ENCODE measurements around the gene KHDRBS1. TPM values are rescaled to one million over a fixed set of nuclear protein-coding genes. Genes with fewer than 3 reads are reported as not detected.

KHDRBS1 gene
- total RNA-seq: 128 and 131 TPM in 2 replicates
- long read RNA-seq, partial matches to known transcripts: 26 of 35 reads
- long read RNA-seq, other reads (novel, unspliced or antisense): 4 of 35 reads

- peak within 1 kb of the TSS; percentile 96 for H3K4me3 Mint-ChIP-seq (ENCODE audit: unreplicated experiment)
- peak; percentile 100 for DNase-seq (ENCODE audit: extremely low spot score, unreplicated experiment)
- no peaks in the 10 kb centered on the region for H3K9me3 Mint-ChIP-seq (ENCODE audit: unreplicated experiment)
- no peaks in the 10 kb centered on the region for H3K27me3 Mint-ChIP-seq (ENCODE audit: unreplicated experiment)
- TF ChIP-seq CTCF (IDR thresholded peaks at IDR 0.05): no peak
- no peaks in the 10 kb centered on the region for H3K36me3 Mint-ChIP-seq (ENCODE audit: unreplicated experiment)
- peak within 1 kb of the TSS; percentile 98 for H3K27ac Mint-ChIP-seq (ENCODE audit: unreplicated experiment)
- H3K4me1 Mint-ChIP-seq (ENCODE audit: unreplicated experiment): peaks cover 32% of the 10 kb centered on the region
Measured at GRCh38 chr1:32013386-32014198, at the start of gene KHDRBS1. Gene KHDRBS1 (plus strand): TSS chr1:32013868. CDS start chr1:32013996, 128 bp downstream.

- Mint-ChIP-seq H3K27ac (ENCODE audit: unreplicated experiment) (no peak overlapping the region), H3K36me3 (ENCODE audit: unreplicated experiment) (no peaks in the 10 kb centered on the region), H3K27me3 (ENCODE audit: unreplicated experiment) (peaks cover 4% of the 10 kb centered on the region), H3K4me3 (ENCODE audit: unreplicated experiment) (no peak overlapping the region), H3K9me3 (ENCODE audit: unreplicated experiment) (no peaks in the 10 kb centered on the region), H3K4me1 (ENCODE audit: unreplicated experiment) (no peaks in the 10 kb centered on the region)
- TF ChIP-seq CTCF (IDR thresholded peaks at IDR 0.05): no peak
- DNase-seq (ENCODE audit: extremely low spot score, unreplicated experiment): no peak
Measured at GRCh38 chr1:31970873-31971272, 42.8 kb upstream of the KHDRBS1 start.

GRCh38 chr1:31976401-31976800 lies 37.3 kb upstream of the KHDRBS1 start:
- H3K4me3 Mint-ChIP-seq (ENCODE audit: unreplicated experiment): no peak overlapping the region
- no peaks in the 10 kb centered on the region for H3K36me3 Mint-ChIP-seq (ENCODE audit: unreplicated experiment)
- no peak for DNase-seq (ENCODE audit: extremely low spot score, unreplicated experiment)
- no peaks in the 10 kb centered on the region for H3K9me3 Mint-ChIP-seq (ENCODE audit: unreplicated experiment)
- TF ChIP-seq CTCF (IDR thresholded peaks at IDR 0.05): no peak
- H3K27me3 Mint-ChIP-seq (ENCODE audit: unreplicated experiment): no peaks in the 10 kb centered on the region
- peaks cover 23% of the 10 kb centered on the region for H3K4me1 Mint-ChIP-seq (ENCODE audit: unreplicated experiment)
- no peak overlapping the region for H3K27ac Mint-ChIP-seq (ENCODE audit: unreplicated experiment)

- TF ChIP-seq CTCF (IDR thresholded peaks at IDR 0.05): peak; percentile 54
- H3K36me3 Mint-ChIP-seq (ENCODE audit: unreplicated experiment): no peaks in the 10 kb centered on the region
- no peak for DNase-seq (ENCODE audit: extremely low spot score, unreplicated experiment)
- no peak overlapping the region for H3K4me3 Mint-ChIP-seq (ENCODE audit: unreplicated experiment)
- peaks cover 28% of the 10 kb centered on the region for H3K4me1 Mint-ChIP-seq (ENCODE audit: unreplicated experiment)
- no peaks in the 10 kb centered on the region for H3K9me3 Mint-ChIP-seq (ENCODE audit: unreplicated experiment)
- H3K27me3 Mint-ChIP-seq (ENCODE audit: unreplicated experiment): no peaks in the 10 kb centered on the region
- H3K27ac Mint-ChIP-seq (ENCODE audit: unreplicated experiment): peak overlapping the region; percentile 83
Measured at GRCh38 chr1:31977385-31978131, 36.1 kb upstream of the KHDRBS1 start.

All from osteocyte (in vitro differentiated cells).